Tibial nerve (tissue), 4 donors: Measurements from ENCODE around the gene COL9A3.

ENCODE experiments used
- EP300 ChIP-seq, 2 donors: sonication (generic); formaldehyde crosslinking; IDR thresholded peaks; one replicate each; pipeline ENCODE4 v1.6.1; 2017; ENCODE audit warnings: antibody characterized with exemption in 2 of 2, mild to moderate bottlenecking in 1 of 2
- TF ChIP-seq, protein P1 (sequence below), 5 experiments: fragments of 200-600 bp in 3 of 5; fragments of 450-650 bp in 2 of 5; sonication (generic) in 3 of 5; IDR thresholded peaks; one replicate each; pipeline ENCODE4 v1.5.1; 2016 to 2019; ENCODE audit warnings: antibody characterized with exemption in 5 of 5, mild to moderate bottlenecking in 3 of 5, moderate library complexity in 2 of 5

DNA sequence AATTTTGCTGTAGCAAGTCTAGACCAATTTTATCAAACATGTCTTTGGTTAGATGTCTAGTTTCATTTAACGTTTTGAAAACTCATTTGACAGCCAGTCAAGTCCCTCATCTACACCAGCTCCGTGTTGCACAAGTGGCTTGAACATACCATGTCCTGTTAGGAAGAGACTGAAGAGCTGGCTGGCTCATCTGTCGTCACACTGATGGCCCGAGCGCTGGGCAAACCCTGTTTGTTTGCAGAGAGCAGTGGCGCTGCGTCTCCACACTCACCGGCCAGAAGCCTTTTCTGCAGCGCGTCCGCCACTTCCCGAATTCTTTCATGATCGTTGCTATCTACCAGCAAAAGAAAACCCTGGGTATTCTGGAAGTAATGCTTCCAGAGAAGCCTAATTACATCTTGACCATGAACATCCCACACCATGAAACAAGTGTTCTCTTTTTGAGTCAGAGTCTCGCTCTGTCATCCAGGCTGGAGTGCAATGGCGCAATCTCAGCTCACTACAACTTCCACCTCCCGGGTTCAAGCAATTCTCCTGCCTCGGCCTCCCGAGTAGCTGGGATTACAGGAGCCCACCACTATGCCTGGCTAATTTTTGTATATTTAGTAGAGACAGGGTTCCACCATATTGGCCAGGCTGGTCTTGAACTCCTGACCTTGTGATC is 55.5 kb downstream of the COL9A3 start:
- no peak for TF ChIP-seq EP300 (IDR thresholded peaks at IDR 0.05)
- TF ChIP-seq, protein P1, sequence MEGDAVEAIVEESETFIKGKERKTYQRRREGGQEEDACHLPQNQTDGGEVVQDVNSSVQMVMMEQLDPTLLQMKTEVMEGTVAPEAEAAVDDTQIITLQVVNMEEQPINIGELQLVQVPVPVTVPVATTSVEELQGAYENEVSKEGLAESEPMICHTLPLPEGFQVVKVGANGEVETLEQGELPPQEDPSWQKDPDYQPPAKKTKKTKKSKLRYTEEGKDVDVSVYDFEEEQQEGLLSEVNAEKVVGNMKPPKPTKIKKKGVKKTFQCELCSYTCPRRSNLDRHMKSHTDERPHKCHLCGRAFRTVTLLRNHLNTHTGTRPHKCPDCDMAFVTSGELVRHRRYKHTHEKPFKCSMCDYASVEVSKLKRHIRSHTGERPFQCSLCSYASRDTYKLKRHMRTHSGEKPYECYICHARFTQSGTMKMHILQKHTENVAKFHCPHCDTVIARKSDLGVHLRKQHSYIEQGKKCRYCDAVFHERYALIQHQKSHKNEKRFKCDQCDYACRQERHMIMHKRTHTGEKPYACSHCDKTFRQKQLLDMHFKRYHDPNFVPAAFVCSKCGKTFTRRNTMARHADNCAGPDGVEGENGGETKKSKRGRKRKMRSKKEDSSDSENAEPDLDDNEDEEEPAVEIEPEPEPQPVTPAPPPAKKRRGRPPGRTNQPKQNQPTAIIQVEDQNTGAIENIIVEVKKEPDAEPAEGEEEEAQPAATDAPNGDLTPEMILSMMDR (IDR thresholded peaks at IDR 0.05) = no peak
